ENCODE data around the gene ATP6AP1.

Gene ATP6AP1

DNA sequence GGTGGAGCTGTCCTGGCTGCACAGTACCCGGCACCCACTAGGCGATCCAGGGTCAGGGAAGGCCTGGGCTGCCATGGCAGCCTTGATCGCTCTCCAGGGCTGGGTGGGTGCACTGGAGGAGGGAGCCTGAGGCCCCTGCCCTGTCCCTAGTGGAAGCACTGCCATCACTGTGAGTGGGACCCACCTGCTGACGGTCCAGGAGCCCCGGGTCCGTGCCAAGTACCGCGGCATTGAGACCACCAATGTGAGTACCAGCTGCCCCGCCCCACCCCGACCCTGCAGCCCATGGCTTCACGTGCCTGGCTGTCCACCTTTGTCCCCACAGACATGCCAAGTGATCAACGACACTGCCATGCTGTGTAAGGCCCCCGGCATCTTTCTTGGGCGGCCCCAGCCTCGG lies 38.4 kb downstream of the ATP6AP1 start:
- no peak for TF ChIP-seq GATA3 (IDR thresholded peaks at IDR 0.05; ENCODE audit: low read depth, low read length)
- TF ChIP-seq GATA2 (IDR thresholded peaks at IDR 0.05; ENCODE audit: low read depth, low read length) = no peak

DNA sequence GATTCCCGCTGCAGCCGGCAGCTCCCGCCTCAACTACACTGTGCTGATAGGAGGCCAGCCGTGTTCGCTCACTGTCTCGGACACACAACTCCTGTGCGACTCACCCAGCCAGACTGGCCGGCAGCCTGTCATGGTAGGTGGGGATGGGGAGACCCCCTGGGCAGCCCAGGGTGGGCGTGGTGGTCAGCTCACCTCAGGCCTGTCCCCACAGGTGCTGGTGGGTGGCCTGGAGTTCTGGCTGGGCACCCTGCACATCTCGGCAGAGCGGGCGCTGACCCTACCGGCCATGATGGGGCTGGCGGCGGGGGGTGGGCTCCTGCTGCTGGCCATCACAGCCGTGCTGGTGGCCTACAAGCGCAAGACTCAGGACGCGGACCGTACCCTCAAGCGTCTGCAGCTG lies 39.1 kb downstream of the ATP6AP1 start:
- TF ChIP-seq GATA3 (IDR thresholded peaks at IDR 0.05; ENCODE audit: low read depth, low read length) (no peak), GATA2 (IDR thresholded peaks at IDR 0.05; ENCODE audit: low read depth, low read length) (no peak)

DNA sequence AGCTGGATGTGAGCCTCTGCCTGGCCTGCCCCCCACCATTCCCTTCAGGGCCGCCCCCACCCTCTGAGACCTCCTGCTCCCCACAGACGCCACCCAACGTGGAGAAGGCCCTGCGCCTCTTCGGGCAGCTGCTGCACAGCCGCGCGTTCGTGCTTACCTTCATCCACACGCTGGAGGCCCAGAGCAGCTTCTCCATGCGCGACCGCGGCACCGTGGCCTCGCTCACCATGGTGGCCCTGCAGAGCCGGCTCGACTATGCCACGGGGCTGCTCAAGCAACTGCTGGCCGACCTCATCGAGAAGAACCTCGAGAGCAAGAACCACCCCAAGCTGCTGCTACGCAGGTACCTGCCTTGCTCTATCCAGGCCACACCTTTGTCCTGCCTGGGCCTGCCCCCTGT lies 39.7 kb downstream of the ATP6AP1 start:
- TF ChIP-seq GATA2 (IDR thresholded peaks at IDR 0.05; ENCODE audit: low read depth, low read length) (no peak), GATA3 (IDR thresholded peaks at IDR 0.05; ENCODE audit: low read depth, low read length) (no peak)

DNA sequence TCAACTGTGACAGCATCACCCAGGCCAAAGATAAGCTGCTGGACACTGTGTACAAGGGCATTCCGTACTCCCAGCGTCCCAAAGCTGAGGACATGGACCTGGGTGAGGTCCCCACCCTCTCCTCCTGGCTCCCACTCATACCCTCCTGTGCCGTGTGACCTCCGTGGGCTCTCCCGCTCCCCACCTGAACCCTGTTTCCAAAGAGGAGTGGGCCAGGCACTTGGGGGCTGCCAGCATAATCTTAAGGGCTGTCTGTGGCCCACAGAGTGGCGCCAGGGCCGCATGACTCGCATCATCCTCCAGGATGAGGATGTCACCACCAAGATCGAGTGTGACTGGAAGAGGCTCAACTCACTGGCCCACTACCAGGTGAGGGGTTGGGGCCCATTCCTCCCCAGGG lies 40.6 kb downstream of the ATP6AP1 start:
- no peak for TF ChIP-seq GATA2 (IDR thresholded peaks at IDR 0.05; ENCODE audit: low read depth, low read length)
- no peak for TF ChIP-seq GATA3 (IDR thresholded peaks at IDR 0.05; ENCODE audit: low read depth, low read length)

DNA sequence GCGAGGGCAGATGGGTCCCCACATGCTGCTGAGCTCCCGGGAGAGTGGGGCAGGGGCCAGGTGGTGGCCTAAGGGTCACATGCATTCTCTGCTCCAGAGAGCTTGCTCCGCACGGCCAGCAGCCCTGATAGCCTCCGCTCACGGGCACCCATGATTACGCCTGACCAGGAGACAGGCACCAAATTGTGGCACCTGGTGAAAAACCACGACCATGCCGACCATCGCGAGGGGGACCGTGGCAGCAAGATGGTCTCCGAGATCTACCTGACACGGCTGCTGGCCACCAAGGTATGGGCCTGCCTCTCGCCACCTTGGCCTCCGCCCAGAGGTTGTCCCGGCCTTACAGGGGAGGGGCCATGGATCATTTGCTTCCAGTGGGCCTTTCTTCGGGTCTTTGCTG lies 41.4 kb downstream of the ATP6AP1 start:
- TF ChIP-seq GATA3 (IDR thresholded peaks at IDR 0.05; ENCODE audit: low read depth, low read length) (no peak), GATA2 (IDR thresholded peaks at IDR 0.05; ENCODE audit: low read depth, low read length) (no peak)

DNA sequence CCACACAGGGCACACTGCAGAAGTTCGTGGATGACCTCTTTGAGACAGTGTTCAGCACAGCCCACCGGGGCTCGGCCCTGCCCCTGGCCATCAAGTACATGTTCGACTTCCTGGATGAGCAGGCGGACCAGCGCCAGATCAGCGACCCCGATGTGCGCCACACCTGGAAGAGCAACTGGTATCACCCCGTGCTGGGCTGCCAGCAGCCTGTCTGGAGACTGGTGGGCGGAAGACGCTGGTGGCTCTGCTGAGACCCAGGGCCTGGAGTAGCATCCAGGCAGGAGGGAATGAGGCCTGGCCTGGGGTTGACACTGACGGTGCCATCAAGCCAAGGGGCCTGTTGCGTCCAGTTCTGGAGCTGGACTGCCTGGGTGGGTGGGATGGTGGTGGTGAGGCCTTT lies 42.0 kb downstream of the ATP6AP1 start:
- TF ChIP-seq GATA2 (IDR thresholded peaks at IDR 0.05; ENCODE audit: low read depth, low read length) (no peak), GATA3 (IDR thresholded peaks at IDR 0.05; ENCODE audit: low read depth, low read length) (no peak)

DNA sequence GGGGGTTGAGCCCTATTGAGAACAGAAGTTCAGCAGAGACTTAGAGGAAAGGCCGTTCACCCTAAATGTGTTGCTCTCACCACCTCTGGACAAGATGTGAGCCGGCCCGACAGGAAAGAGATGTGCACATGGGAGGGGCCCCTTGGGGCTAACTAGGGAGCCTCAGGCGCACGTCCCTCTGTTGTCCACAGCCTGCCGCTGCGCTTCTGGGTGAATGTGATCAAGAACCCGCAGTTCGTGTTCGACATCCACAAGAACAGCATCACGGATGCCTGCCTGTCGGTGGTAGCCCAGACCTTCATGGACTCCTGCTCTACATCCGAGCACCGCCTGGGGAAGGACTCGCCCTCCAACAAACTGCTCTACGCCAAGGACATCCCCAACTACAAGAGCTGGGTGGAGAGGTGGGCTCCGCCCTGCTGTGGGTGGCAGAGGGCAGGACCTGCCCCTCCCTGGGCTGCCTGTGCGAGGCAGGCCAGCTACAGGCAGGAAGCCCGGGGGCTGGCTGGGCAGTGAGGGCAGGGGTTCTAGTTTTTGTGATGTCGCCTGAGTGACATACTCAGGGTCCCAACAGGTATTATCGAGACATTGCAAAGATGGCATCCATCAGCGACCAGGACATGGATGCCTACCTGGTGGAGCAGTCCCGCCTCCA lies 42.6 kb downstream of the ATP6AP1 start:
- no peak for TF ChIP-seq GATA2 (IDR thresholded peaks at IDR 0.05; ENCODE audit: low read depth, low read length)
- TF ChIP-seq GATA3 (IDR thresholded peaks at IDR 0.05; ENCODE audit: low read depth, low read length) = no peak

DNA sequence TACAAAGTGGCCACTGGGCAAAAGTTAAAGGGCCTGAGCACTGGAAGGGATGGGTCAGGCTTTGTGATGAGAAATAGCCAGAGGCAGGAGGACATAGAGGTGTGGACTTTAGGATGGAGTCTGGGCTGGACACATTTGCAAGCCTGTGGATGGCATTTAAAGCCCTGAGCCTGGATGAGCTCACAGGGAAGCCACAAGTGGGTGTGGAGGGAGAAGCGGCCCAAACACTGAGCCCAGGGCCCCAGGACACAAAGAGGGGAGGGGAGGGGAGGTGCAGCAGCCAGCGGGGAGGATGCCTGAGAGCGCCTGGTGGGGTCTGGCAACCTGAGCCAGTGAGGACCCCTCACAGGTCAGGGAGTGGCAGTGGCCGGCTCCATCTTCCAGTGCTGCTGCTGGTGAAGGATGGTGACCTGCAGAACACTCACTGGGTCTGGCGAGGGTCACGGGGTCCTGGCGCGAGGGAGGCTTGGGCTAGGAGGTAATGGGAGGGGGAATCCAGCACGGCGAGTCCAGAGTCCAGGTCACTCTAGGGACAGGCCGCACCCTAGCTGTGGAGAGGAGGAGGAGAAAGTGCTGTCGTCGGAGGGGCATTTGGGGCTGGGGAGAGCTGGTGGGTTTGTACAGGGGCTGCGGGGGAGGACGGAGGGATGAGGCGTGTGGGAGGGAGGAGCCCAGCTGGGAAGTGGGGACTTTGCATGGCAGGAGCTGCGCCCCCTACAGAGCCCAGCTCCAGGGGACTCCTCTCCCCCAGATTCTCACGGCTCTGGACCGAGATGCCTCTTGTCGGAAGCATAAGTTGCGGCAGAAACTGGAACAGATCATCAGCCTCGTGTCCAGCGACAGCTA lies 43.6 kb downstream of the ATP6AP1 start:
- TF ChIP-seq GATA3 (IDR thresholded peaks at IDR 0.05; ENCODE audit: low read depth, low read length) (no peak), GATA2 (IDR thresholded peaks at IDR 0.05; ENCODE audit: low read depth, low read length) (no peak)

DNA sequence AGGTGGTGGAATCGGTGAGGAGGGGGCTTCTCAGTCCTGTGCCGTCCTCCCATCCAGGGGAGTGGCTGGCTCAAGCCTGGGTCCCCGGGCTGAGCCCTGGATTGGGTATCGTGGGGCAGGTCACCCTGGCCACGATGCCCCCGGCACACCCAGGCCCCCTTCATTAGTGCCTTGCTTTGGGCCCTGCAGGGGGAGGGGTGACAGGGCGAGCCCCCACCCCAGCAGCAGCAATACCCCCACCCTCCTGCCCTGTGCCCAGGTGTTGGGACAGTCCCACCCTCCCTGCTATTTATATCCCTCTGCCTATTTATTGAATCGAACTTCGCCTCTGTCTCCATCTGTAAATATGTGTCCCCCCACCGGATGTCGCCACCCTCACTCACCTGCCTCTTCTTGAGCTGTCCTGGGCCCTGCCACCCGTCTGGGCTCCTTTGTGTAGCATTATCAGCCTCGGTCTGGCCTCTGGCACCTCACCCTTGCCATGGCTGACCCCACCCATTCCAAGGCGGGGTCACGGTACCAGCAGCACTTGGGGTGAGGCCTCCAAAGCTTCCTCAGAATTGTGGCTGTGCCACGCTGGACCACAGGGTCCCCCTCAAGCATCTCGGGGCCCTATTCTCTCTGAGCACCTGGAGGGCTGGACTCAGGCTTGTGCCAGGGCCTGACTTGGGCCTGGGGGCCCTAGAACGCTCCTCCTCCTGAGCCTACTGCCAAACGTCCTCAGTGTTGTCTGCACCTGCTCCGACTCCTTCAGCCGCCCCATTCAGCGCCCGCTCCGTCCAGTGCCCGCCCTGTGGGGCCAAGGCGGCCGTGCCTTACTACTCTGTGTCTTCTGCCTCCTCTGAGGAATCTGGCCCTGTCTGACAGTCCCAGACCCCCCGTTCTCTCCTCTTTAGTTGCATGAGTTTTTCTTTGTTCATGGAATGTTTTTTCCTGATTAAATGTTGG lies 44.5 kb downstream of the ATP6AP1 start:
- no peak for TF ChIP-seq GATA3 (IDR thresholded peaks at IDR 0.05; ENCODE audit: low read depth, low read length)

DNA sequence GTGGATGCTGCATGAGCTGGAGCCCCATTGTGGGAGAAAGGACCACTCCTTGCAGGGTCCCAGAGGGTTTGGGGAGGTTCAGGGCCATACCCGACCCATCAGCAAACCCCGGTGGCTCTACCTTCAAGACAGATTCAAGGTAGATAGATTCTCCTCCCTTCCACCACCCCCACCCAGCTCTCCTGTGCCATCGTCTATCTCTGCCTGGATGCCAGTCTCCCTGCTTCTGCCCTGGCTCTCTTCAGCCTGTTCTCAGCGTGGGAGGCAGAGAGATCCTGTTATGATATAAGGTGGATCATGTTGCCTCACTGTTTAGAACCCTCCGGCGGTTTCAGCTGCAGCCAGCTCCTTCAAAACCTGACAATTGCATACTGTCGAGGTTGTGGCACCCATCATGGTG lies 45.2 kb downstream of the ATP6AP1 start:
- TF ChIP-seq GATA2 (IDR thresholded peaks at IDR 0.05; ENCODE audit: low read depth, low read length) (no peak), GATA3 (IDR thresholded peaks at IDR 0.05; ENCODE audit: low read depth, low read length) (no peak)

DNA sequence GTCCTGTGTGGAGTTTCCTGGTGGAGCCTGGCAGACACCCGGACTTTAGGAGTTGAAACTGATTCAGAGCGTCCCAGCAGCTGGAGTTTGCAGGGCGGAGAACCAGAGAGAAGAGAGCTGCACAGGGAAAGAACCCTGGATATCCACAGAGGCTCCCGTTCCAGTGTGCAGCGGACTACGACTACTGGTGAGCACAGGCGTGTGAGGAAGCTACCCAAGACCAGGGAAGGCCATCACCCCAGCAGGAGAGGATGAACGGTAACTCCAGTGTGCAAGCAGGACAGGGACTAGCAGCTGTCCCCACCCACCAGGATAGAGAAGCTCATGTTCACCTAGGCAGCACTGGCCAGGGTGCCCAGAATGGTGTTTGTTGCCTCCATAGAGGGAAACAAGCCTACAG lies 48.3 kb downstream of the ATP6AP1 start:
- TF ChIP-seq GATA3 (IDR thresholded peaks at IDR 0.05; ENCODE audit: low read depth, low read length) = no peak
- TF ChIP-seq GATA2 (IDR thresholded peaks at IDR 0.05; ENCODE audit: low read depth, low read length) = no peak

DNA sequence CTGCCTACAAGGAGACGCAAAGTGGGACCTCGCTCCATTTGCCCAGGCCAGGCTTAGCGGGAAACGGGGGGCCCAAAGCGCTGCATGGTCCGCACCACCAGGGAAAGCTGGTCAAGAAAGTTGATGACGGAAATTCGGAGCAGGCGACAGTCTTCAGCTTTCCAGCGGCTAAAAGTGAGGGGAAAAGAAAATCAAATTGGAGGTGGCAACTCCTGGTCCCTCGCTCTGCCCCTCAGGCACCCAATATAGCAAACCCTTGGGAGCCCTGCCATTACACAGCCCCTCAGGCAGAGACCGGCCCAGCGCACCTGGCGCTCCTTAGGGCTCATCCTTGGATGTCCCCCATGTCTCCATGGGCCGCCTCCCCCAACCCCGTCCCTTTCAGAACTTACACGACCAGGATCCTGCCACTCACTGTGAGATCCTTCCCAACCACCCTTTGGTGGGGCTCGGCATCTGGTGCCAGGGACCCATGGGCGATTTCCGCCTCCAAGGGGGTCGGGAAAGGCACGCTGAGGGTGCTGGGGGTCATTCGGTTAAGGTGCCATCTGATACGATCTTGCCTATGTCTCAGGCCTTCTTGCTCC lies 49.5 kb downstream of the ATP6AP1 start:
- TF ChIP-seq GATA2 (IDR thresholded peaks at IDR 0.05; ENCODE audit: low read depth, low read length) (no peak), GATA3 (IDR thresholded peaks at IDR 0.05; ENCODE audit: low read depth, low read length) (no peak)

DNA sequence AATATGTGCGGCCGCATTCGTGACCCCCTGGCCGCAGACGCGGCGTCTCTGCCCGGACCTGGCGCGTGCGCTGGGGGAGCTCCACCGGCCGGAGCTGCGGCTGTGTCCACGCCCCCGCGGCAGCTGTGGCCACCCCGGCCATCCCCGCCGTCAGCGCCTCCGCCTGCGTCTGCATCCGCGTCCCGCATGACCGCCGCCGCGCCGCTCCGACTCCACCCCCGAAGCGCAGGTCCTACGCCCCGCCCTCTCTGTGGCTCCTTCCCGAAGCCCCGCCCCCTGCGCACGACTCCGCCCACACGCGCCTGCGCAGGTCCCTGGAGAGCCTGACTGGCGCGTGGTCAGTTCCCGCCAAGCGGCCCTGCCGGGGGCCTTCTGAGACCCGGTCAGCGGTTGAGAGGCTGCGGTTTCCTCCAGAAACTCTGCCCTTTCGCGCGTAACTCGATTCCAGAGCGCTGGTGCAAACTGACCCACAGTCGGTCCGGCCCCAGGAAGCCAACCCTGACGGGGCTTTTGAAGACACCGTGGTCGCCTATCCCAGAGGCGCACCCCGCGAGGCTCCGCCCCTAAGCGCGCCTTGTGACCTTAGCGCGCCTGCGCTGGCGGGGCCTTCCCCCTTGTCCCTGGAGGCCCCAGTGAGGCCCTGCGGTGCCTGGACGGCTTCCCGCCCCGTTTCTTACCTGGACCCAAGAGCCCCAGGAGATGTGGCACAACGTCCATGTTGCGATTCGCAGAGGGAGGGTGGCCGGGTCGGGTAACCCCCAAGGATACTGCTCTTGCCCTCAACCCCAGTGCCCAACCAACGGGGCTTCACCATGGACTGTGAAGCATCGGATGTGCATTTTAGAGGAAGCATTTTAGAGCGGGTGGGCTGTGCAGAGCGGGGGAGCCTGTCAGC lies 50.5 kb downstream of the ATP6AP1 start, which contains the start of gene LAGE3:
Gene LAGE3 (minus strand): TSS at position 554 of the 895 bp plus-strand sequence. CDS start 366 bp downstream, at position 188.
- no peak for TF ChIP-seq GATA3 (IDR thresholded peaks at IDR 0.05; ENCODE audit: low read depth, low read length)
